DND-41 (cell line): ENCODE measurements around the gene MYH14.

Source experiments
- ATAC-seq: fragments of 200-7000 bp; cut with Tn5 transposase; 3 replicates; pipeline ENCODE4 v1.9.1; 2021; ENCODE audit warnings: low read depth; ENCODE audit not compliant: insufficient read depth
- DNase-seq: peaks from one replicate; pipeline ENCODE4 v3.0.0-alpha.2; 2020
- H2AFZ ChIP-seq: 2 replicates; pipeline ENCODE4 v1.6.0; 2012; ENCODE audit warnings: low read depth, low read length
- H3K27ac ChIP-seq: 2 replicates; pipeline ENCODE4 v1.5.1; 2012; ENCODE audit warnings: low read length, inconsistent platforms
- H3K27me3 ChIP-seq: fragments of 200-600 bp; sonication (generic); 2 replicates; pipeline ENCODE4 v1.6.0; 2012; ENCODE audit warnings: low read length, mild to moderate bottlenecking, inconsistent platforms; ENCODE audit not compliant: insufficient read depth, poor library complexity
- H3K36me3 ChIP-seq: 2 replicates; pipeline ENCODE4 v1.5.1; 2012; ENCODE audit warnings: low read length, inconsistent platforms; ENCODE audit not compliant: insufficient read depth
- H3K4me1 ChIP-seq: 2 replicates; pipeline ENCODE4 v1.5.1; 2012; ENCODE audit warnings: mild to moderate bottlenecking, low read length; ENCODE audit not compliant: insufficient read depth
- H3K4me2 ChIP-seq: 2 replicates; pipeline ENCODE4 v1.6.0; 2012; ENCODE audit warnings: mild to moderate bottlenecking, moderate library complexity, low read length, inconsistent platforms; ENCODE audit not compliant: insufficient read depth
- H3K4me3 ChIP-seq, 2 experiments: fragments of 200-600 bp in 1 of 2; shearing (Covaris generic) in 1 of 2; 2 replicates each; pipeline ENCODE4 v1.5.1; 2012 to 2016; ENCODE audit warnings: inconsistent platforms in 2 of 2, low read length in 2 of 2, mild to moderate bottlenecking in 2 of 2, low read depth in 1 of 2, moderate library complexity in 1 of 2
- H3K79me2 ChIP-seq: 2 replicates; pipeline ENCODE4 v1.6.0; 2012; ENCODE audit warnings: low read length, inconsistent platforms; ENCODE audit not compliant: insufficient read depth
- H3K9ac ChIP-seq: 2 replicates; pipeline ENCODE4 v1.6.0; 2012; ENCODE audit warnings: low read depth, mild to moderate bottlenecking, inconsistent platforms, low read length, moderate library complexity
- H3K9me3 ChIP-seq: 2 replicates; pipeline ENCODE4 v1.5.1; 2012; ENCODE audit warnings: low read length, moderate library complexity, mild to moderate bottlenecking, inconsistent platforms; ENCODE audit not compliant: insufficient read depth, severe bottlenecking
- H4K20me1 ChIP-seq: 2 replicates; pipeline ENCODE4 v1.6.0; 2012; ENCODE audit warnings: low read length; ENCODE audit not compliant: insufficient read depth
- CTCF ChIP-seq: IDR thresholded peaks from 2 replicates; pipeline ENCODE4 v1.5.1; 2012; ENCODE audit warnings: borderline replicate concordance, low read length, moderate library complexity, mild to moderate bottlenecking; ENCODE audit not compliant: poor library complexity, severe bottlenecking; ENCODE audit errors: extremely low read depth
- EZH2 ChIP-seq: IDR thresholded peaks from 3 replicates; pipeline ENCODE4 v1.6.1; 2012; ENCODE audit warnings: borderline replicate concordance, low read depth, mild to moderate bottlenecking, moderate library complexity, low read length, inconsistent platforms; ENCODE audit not compliant: severe bottlenecking

MYH14 gene

DNA sequence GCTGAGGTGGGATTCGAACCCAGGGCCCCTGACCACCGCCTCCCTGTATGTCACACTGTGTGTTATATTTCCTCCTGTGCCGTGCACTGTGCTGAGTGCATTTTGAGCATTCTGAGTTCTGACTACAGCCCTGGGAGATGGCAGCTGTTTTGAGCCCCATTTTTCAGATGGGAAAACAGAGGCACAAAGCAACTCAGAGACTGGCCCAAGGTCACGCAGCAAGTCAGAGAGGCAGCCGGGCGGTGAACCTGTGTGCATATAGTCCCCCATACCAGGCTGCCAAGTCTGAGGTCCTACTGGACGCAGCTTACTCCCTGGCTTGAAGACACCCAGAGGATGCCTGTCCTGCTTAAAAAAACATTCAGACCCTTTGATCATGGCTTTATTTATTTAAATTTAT is 17.7 kb downstream of the MYH14 start:
- H3K27ac ChIP-seq = no peak overlapping the region
- DNase-seq (no peak), ATAC-seq (no peak)
- TF ChIP-seq CTCF (no peak), EZH2 (no peak)
- H4K20me1 ChIP-seq = no peaks in the 10 kb centered on the region
- no peak overlapping the region for H3K4me3 ChIP-seq
- H3K4me2 ChIP-seq = no peak overlapping the region
- peaks cover 5% of the 10 kb centered on the region for H3K9me3 ChIP-seq
- no peaks in the 10 kb centered on the region for H3K79me2 ChIP-seq
- no peak overlapping the region for H2AFZ ChIP-seq
- no peaks in the 10 kb centered on the region for H3K4me1 ChIP-seq
- no peaks in the 10 kb centered on the region for H3K27me3 ChIP-seq
- H3K36me3 ChIP-seq = no peaks in the 10 kb centered on the region
- H3K9ac ChIP-seq = no peak overlapping the region

DNA sequence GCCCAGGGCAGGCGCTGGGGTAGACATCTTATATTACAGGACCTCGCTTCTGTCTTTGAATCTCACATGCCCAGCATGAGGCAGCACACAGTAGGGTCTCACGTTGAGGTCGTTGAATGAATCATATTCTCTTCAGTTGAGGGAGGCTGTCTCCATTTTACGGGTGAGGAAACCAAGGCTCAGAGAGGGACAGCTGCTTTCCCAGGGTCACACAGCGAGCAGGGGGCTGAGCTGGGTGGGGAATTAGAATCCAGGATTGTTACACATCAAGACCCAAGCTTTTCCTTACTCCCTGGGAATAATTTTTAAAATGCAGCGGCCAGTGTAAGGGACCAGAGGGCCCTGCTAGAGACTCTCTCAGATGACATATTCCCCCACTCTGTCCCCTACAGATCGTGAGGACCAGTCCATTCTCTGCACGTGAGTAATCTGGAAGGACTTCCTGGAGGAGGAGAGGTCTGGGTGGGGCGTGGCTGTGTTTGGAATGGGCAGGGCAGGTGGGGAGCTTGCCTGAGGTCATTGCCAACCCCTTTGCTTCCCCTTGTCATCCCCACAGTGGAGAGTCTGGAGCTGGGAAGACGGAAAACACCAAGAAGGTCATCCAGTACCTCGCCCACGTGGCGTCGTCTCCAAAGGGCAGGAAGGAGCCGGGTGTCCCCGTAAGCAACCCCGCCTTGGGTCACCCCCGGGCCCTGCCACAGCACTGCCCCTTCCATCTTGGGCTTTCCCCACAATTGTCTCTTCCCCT is 19.4 kb downstream of the MYH14 start:
- no peak overlapping the region for H3K9ac ChIP-seq
- H3K79me2 ChIP-seq = no peaks in the 10 kb centered on the region
- no peak for ATAC-seq
- peaks cover 5% of the 10 kb centered on the region for H3K9me3 ChIP-seq
- no peak for DNase-seq
- H3K4me2 ChIP-seq = no peak overlapping the region
- no peaks in the 10 kb centered on the region for H3K27me3 ChIP-seq
- TF ChIP-seq CTCF (no peak), EZH2 (no peak)
- no peaks in the 10 kb centered on the region for H3K36me3 ChIP-seq
- no peak overlapping the region for H2AFZ ChIP-seq
- H4K20me1 ChIP-seq = no peaks in the 10 kb centered on the region
- no peak overlapping the region for H3K4me3 ChIP-seq
- no peaks in the 10 kb centered on the region for H3K4me1 ChIP-seq
- H3K27ac ChIP-seq = no peak overlapping the region

DNA sequence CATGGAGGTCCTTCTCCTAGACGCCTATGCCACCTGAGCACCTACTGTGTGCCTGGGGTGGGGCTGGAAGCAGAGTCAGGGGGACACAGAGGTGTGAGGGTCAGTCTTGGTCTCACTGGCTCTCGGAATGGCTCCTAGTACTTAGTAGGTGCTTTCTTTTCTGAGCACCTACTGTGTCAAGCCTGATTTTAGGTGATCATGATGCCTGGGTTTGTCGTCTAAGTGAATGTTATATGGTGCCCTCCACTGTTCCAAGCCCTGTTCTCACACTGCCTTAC is 20.0 kb downstream of the MYH14 start:
- H2AFZ ChIP-seq = no peak overlapping the region
- no peaks in the 10 kb centered on the region for H3K79me2 ChIP-seq
- H3K9ac ChIP-seq = no peak overlapping the region
- H3K27ac ChIP-seq = no peak overlapping the region
- ATAC-seq = no peak
- TF ChIP-seq CTCF = no peak
- no peak for TF ChIP-seq EZH2
- H3K4me1 ChIP-seq = no peaks in the 10 kb centered on the region
- H4K20me1 ChIP-seq = no peaks in the 10 kb centered on the region
- H3K36me3 ChIP-seq = no peaks in the 10 kb centered on the region
- no peaks in the 10 kb centered on the region for H3K27me3 ChIP-seq
- H3K4me2 ChIP-seq = no peak overlapping the region
- peaks cover 5% of the 10 kb centered on the region for H3K9me3 ChIP-seq
- no peak overlapping the region for H3K4me3 ChIP-seq
- no peak for DNase-seq
